Activated CD4-positive, CD25-positive, alpha-beta regulatory T cell treated with anti-CD3 and anti-CD28 coated beads, Interleukin-2, amount 50 U/mL, for 72 hours (primary cell): ENCODE results near the gene SLC25A6.
"Not testable (repeated sequence)": the region's sequence is repeated elsewhere in the genome, so short reads cannot be mapped to it uniquely, and the experiment has no call there.

Experiments used
- DNase-seq: peaks from one replicate; pipeline ENCODE4 v3.0.0; 2021

The SLC25A6 gene

GRCh38 chrX:1412551-1413161, 20.7 kb upstream of the SLC25A6 start:
- no peak for DNase-seq

- DNase-seq: peak; percentile 18
These were observed 19.4 kb upstream of the SLC25A6 start for GRCh38 chrX:1411326-1411725.

GRCh38 chrX:1407035-1407434, 15.1 kb upstream of the SLC25A6 start:
- DNase-seq: no peak

- DNase-seq: not testable (repeated sequence)
These were observed 13.9 kb upstream of the SLC25A6 start for GRCh38 chrX:1405769-1406168.

GRCh38 chrX:1403867-1404266, 12.0 kb upstream of the SLC25A6 start:
- not testable (repeated sequence) for DNase-seq

GRCh38 chrX:1403228-1403627, 11.3 kb upstream of the SLC25A6 start:
- DNase-seq: no peak

GRCh38 chrX:1401611-1402430, 9.9 kb upstream of the SLC25A6 start:
- DNase-seq: no peak

GRCh38 chrX:1400742-1401471, 9.0 kb upstream of the SLC25A6 start:
- DNase-seq: no peak

GRCh38 chrX:1400049-1400448, 8.1 kb upstream of the SLC25A6 start:
- DNase-seq: no peak

- DNase-seq: no peak
These were observed 6.8 kb upstream of the SLC25A6 start for GRCh38 chrX:1398431-1399340.

- no peak for DNase-seq
These were observed 5.7 kb upstream of the SLC25A6 start for GRCh38 chrX:1397441-1398270.

GRCh38 chrX:1397001-1397400, 5.1 kb upstream of the SLC25A6 start:
- no peak for DNase-seq

- DNase-seq: no peak
These were observed 3.8 kb upstream of the SLC25A6 start for GRCh38 chrX:1395646-1396216.

GRCh38 chrX:1394731-1395501, 3.0 kb upstream of the SLC25A6 start:
- peak; percentile 31 for DNase-seq

GRCh38 chrX:1393871-1394615, 2.1 kb upstream of the SLC25A6 start:
- DNase-seq: no peak

- no peak for DNase-seq
These were observed 609 bp upstream of the SLC25A6 start for GRCh38 chrX:1392376-1393068.

GRCh38 chrX:1391370-1391706, 575 bp downstream of the SLC25A6 start:
- no peak for DNase-seq

GRCh38 chrX:1390621-1391369, 1.1 kb downstream of the SLC25A6 start:
- DNase-seq: peak; percentile 26

- no peak for DNase-seq
These were observed 2.0 kb downstream of the SLC25A6 start for GRCh38 chrX:1389993-1390285.
